ENCODE measurements around the gene GABRB3. TPM values are rescaled to one million over a fixed set of nuclear protein-coding genes. Genes with fewer than 3 reads are reported as not detected.

Gene GABRB3
- polyA plus RNA-seq, 3 donors = not detected

- Histone ChIP-seq H3K36me3 (replicated peaks in 1 of 2; ENCODE audit: control insufficient read depth in 1 of 2, insufficient read depth in 2 of 2, low read length in 2 of 2) (no peaks in the 10 kb centered on the region), H3K4me1 (ENCODE audit: control insufficient read depth in 1 of 2, insufficient read depth in 2 of 2, low read length in 2 of 2) (no peaks in the 10 kb centered on the region), H3K79me2 (ENCODE audit: insufficient read depth, low read length) (no peaks in the 10 kb centered on the region), H3K27ac (ENCODE audit: low read depth in 1 of 2, low read length in 2 of 2) (no peak overlapping the region), H3K27me3 (ENCODE audit: control insufficient read depth in 2 of 2, insufficient read depth in 2 of 2, low read length in 2 of 2) (no peaks in the 10 kb centered on the region), H3K4me2 (replicated peaks; ENCODE audit: extremely low read depth, low read length, poor library complexity, severe bottlenecking) (no peak overlapping the region), H4K20me1 (ENCODE audit: insufficient read depth, low read length) (no peaks in the 10 kb centered on the region), H3K9ac (ENCODE audit: insufficient read depth, low read length, poor library complexity, severe bottlenecking) (no peak overlapping the region), H3K9me3 (replicated peaks in 1 of 2; ENCODE audit: control insufficient read depth in 1 of 2, insufficient read depth in 1 of 2, low read length in 2 of 2) (peaks cover 50 to 54% of the 10 kb centered on the region in 2 donors), H3K4me3 (replicated peaks in 1 of 3; ENCODE audit: low read depth in 2 of 3, low read length in 3 of 3) (no peak overlapping the region), H2AFZ (ENCODE audit: insufficient read depth, low read depth, low read length, poor library complexity, severe bottlenecking) (no peak overlapping the region)
- no peaks in the 10 kb centered on the region for H3K4me1 Mint-ChIP-seq
- WGBS (ENCODE audit: insufficient coverage) = 90% methylated on average over 5 of the region's 7 CpGs
- no peak overlapping the region for H3K4me3 Mint-ChIP-seq
- TF ChIP-seq CTCF (IDR thresholded peaks at IDR 0.05) = no peak
- peaks cover 2 to 28% (median 24%) of the 10 kb centered on the region in 7 donors for H3K9me3 Mint-ChIP-seq
- H3K27ac Mint-ChIP-seq = no peak overlapping the region
- no peaks in the 10 kb centered on the region for H3K36me3 Mint-ChIP-seq
- DNase-seq = no peak
- no peaks in the 10 kb centered on the region for H3K27me3 Mint-ChIP-seq (ENCODE audit: low read depth in 3 of 3)
- intact Hi-C loops (cut with micrococcal nuclease) = no loop called here
Observed at GRCh38 chr15:26561896-26562295, 211.0 kb downstream of the GABRB3 start.

- no peaks in the 10 kb centered on the region for H3K36me3 Mint-ChIP-seq
Observed at GRCh38 chr15:26561130-26561529, 211.7 kb downstream of the GABRB3 start.

More at GRCh38 chr15:26561130-26561529, 211.7 kb downstream of the GABRB3 start:
- Histone ChIP-seq H3K36me3 (replicated peaks in 1 of 2; ENCODE audit: control insufficient read depth in 1 of 2, insufficient read depth in 2 of 2, low read length in 2 of 2) (no peaks in the 10 kb centered on the region), H3K4me2 (replicated peaks; ENCODE audit: extremely low read depth, low read length, poor library complexity, severe bottlenecking) (no peak overlapping the region), H3K9me3 (replicated peaks in 1 of 2; ENCODE audit: control insufficient read depth in 1 of 2, insufficient read depth in 1 of 2, low read length in 2 of 2) (peaks cover 52 to 53% of the 10 kb centered on the region in 2 donors), H3K79me2 (ENCODE audit: insufficient read depth, low read length) (no peaks in the 10 kb centered on the region), H3K9ac (ENCODE audit: insufficient read depth, low read length, poor library complexity, severe bottlenecking) (no peak overlapping the region), H4K20me1 (ENCODE audit: insufficient read depth, low read length) (no peaks in the 10 kb centered on the region), H3K4me3 (replicated peaks in 1 of 3; ENCODE audit: low read depth in 2 of 3, low read length in 3 of 3) (no peak overlapping the region), H3K4me1 (ENCODE audit: control insufficient read depth in 1 of 2, insufficient read depth in 2 of 2, low read length in 2 of 2) (no peaks in the 10 kb centered on the region), H2AFZ (ENCODE audit: insufficient read depth, low read depth, low read length, poor library complexity, severe bottlenecking) (no peak overlapping the region), H3K27me3 (ENCODE audit: control insufficient read depth in 2 of 2, insufficient read depth in 2 of 2, low read length in 2 of 2) (no peaks in the 10 kb centered on the region), H3K27ac (ENCODE audit: low read depth in 1 of 2, low read length in 2 of 2) (no peak overlapping the region)
- intact Hi-C loops (cut with micrococcal nuclease) = no loop called here
- no peak for DNase-seq
- no peaks in the 10 kb centered on the region for H3K4me1 Mint-ChIP-seq
- no peaks in the 10 kb centered on the region for H3K27me3 Mint-ChIP-seq (ENCODE audit: low read depth in 3 of 3)
- H3K27ac Mint-ChIP-seq = no peak overlapping the region
- H3K4me3 Mint-ChIP-seq = no peak overlapping the region
- TF ChIP-seq CTCF (IDR thresholded peaks at IDR 0.05) = no peak
- WGBS (ENCODE audit: insufficient coverage) = 80% methylated on average over 1 of the region's 5 CpGs
- H3K9me3 Mint-ChIP-seq = peaks cover 2 to 28% (median 22%) of the 10 kb centered on the region in 7 donors

Measured in CD14-positive monocyte (primary cell).